Stimulated activated CD4-positive, alpha-beta T cell treated with anti-CD3 and anti-CD28 coated beads, Interleukin-15, amount 100 ng/mL, for 24 hours (primary cell): Measurements from ENCODE around the gene PATJ.
"Not testable (repeated sequence)": the region's sequence is repeated elsewhere in the genome, so short reads cannot be mapped to it uniquely, and the experiment has no call there.

ENCODE experiments used
- DNase-seq: peaks from one replicate; pipeline ENCODE4 v3.0.0-alpha.2; 2020

The PATJ gene

GRCh38 chr1:61887931-61888564 lies 145.8 kb downstream of the PATJ start:
- no peak for DNase-seq

- DNase-seq: no peak
Measured at GRCh38 chr1:61888808-61889207, 146.5 kb downstream of the PATJ start.

DNA sequence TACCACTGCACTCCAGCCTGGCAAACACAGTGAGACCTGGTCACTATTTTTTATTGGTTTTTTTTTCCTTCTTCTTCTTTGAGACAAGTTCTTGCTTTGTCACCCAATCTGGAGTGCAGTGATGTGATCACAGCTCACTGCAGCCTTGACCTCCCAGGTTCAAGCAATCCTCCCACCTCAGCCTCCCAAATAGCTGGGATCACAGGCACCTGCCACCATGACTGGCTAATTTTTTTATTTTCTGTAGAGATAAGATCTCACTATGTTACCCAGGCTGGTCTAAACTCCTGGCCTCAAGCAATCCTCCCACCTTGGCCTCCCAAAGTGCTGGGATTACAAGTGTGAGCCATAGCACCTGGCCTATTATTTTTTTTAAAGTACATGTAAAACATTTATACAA lies 148.2 kb downstream of the PATJ start:
- DNase-seq: not testable (repeated sequence)

- DNase-seq: no peak
Measured at GRCh38 chr1:61892977-61893376, 150.7 kb downstream of the PATJ start.

- DNase-seq: not testable (repeated sequence)
Measured at GRCh38 chr1:61894296-61894695, 152.0 kb downstream of the PATJ start.

DNA sequence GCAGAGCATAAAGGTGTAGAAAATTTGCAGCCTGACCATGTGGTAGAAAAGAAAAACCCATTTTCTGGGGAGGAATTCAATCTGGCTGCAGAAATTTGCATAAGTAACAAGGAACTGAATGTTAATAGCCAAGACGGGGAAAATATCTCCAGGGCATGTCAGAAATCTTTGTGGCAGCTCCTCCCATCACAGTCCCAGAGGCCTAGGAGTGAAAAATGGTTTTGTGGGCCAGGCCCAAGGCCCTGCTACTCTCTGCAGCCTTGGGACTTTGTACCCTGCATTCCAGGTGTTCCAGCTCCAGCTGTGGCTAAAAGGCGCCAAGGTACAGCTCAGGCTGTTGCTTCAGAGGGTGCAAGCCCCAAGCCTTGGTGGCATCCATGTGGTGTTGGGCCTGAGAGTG lies 152.9 kb downstream of the PATJ start:
- no peak for DNase-seq

GRCh38 chr1:61898658-61899057 lies 156.4 kb downstream of the PATJ start:
- no peak for DNase-seq

DNA sequence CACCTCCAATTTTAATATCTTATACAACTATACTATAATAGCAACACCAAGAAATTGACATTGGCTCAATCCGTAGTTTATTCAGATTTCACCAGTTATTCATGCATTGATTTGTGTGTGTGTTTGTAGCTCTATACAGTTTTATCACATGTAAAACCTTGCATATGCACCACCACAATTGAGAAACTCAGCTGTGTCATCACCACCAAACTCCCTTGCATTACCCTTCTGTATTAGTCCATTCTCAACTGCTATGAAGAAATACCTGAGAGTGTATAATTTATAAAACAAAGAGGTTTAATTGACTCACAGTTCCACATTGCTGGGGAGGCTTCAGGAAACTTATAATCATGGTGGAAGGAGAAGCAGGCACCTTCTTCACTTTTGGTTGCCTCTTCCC lies 162.1 kb downstream of the PATJ start:
- DNase-seq: no peak

GRCh38 chr1:61907102-61907501 lies 164.8 kb downstream of the PATJ start:
- DNase-seq: no peak

- no peak for DNase-seq
Measured at GRCh38 chr1:61910035-61910434, 167.8 kb downstream of the PATJ start.

DNA sequence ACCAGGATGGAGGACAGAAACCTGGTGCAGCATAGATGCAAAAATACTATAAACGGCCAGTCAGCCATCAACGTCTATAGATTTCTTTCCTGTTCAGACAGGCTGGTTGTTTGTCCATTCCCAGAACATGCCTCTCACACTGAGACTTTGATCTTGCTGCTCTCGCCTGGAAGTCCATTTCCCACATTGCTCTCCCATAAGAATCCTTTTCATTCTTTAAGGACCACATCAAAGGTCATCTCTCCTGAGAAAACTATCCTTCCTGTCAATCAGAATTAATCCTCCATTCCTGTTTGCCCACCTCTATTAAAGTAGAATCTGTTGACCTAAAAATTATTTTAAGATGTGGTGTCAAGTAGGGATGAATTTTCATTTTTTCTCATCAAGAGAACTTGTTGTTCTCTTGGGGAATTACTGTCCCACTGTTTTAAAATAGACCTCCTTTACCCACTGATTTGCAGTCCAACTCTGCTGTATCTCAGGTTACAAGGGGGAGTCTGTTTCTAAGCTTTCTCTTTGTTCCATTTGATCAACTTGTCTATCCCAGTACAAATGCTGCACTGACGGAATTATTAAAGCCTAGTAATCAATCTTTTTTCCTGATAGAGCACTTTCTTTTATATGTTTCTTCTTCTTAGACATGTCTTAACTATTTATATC lies 172.7 kb downstream of the PATJ start:
- no peak for DNase-seq

DNA sequence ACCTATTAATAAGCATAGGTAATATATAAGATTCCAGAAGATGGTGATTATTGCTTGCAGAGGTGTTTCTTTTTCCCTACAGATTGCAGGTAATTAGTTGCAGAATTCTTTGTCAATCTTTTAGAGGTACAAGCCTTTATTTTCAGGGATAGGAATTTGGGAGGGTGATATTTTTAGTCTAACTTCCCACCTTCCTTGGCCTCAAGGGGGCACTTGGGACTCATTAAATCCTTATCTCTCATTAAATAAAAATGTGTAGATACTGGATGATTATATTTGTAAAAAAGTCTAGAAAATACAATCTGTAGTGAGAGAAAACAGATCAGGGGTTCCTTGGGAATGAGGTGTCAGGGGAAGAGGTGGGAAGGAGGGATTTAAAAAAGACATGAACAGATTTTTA lies 179.2 kb downstream of the PATJ start:
- DNase-seq: no peak

DNA sequence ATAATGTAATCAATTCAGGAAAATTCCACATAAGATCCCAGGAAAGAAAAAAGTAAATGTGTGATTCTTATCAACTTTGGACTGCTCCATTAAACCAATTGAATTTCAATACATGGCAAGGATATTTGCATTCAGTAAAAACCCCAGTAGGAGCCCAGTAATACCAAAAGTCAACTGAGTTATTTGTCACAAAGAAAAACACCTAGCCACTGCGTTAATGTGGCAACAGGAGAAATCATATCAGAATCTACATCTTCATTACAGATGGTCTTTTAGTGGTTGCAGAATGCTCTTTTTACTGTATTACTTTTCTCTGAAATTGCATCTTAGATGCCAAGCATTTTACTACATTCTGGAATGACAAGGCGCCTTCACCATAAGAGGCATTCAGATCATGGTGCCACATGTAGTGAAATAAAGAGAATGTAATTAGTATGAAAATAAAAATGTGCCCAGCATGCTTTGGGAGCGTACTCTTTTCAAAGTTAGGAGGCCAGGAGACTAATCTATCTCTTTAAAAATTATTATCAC lies 180.7 kb downstream of the PATJ start:
- DNase-seq: no peak

GRCh38 chr1:61925591-61926298 lies 183.5 kb downstream of the PATJ start:
- no peak for DNase-seq

- no peak for DNase-seq
Measured at GRCh38 chr1:61926597-61926996, 184.3 kb downstream of the PATJ start.

DNA sequence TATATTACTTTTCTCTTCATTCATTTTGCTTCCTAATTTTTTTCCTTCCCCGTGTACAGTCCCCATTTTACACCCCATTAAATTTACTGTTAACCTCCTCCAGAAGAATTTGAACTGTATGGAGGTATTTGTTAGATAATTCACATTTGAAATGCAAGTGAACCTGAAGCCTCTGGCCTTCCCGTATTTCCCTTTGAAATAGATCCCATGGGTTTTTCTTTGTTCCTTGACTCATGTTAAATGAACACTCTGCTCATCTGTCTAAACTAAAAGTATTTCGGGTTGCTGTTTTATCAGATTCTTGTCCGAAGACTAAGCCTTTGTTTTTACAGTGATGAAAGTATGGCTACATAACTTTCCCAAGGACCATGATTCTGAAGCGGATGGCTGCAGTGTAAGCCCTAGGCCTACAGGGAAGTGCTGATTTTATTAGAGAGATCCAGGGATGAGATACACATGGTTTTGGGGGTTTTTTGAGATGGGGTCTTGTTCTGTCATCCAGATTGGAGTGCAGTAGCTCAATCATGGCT lies 187.9 kb downstream of the PATJ start:
- no peak for DNase-seq

GRCh38 chr1:61931587-61932279 lies 189.5 kb downstream of the PATJ start:
- DNase-seq: no peak

- DNase-seq: no peak
Measured at GRCh38 chr1:61935516-61935915, 193.2 kb downstream of the PATJ start.

DNA sequence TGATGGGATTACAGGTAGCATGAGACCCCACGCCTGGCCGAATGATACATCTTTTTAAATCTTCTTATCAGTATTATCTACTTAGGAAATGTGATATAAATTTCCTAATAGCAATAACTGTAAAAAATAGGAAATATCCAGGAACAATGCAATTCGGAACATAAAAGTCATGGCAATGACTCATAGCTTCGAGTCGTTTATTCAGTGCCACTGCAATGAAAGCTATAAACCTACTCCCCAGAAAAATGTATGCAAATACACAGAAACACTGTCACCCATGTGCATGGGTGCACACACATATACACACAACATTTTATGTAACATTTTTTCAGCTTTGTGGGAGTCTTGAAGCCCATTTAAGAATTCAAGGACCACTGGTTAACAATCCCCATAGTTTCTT lies 194.6 kb downstream of the PATJ start:
- DNase-seq: no peak

- no peak for DNase-seq
Measured at GRCh38 chr1:61941794-61942193, 199.5 kb downstream of the PATJ start.

- DNase-seq: no peak
Measured at GRCh38 chr1:61942856-61943255, 200.6 kb downstream of the PATJ start.

- DNase-seq: not testable (repeated sequence)
Measured at GRCh38 chr1:61948685-61949084, 206.4 kb downstream of the PATJ start.

GRCh38 chr1:61950418-61950817 lies 208.1 kb downstream of the PATJ start:
- DNase-seq: no peak
